Thyroid gland (tissue), 4 donors: Measurements from ENCODE around the gene MYOZ3. TPM values are rescaled to one million over a fixed set of nuclear protein-coding genes. Genes with fewer than 3 reads are reported as not detected.

Source experiments
- DNase-seq, 2 donors: peaks; one replicate each; pipeline ENCODE4 v3.0.0-alpha.2; 2019
- H3K27ac ChIP-seq, 3 donors: fragments of 200-600 bp; sonication (generic); 1 replicate in 2 of 3; 2 replicates in 1 of 3; pipeline ENCODE4 v1.5.1; 2016 to 2019; ENCODE audit warnings: mild to moderate bottlenecking in 1 of 3, moderate library complexity in 1 of 3
- H3K27me3 ChIP-seq: fragments of 200-600 bp; sonication (generic); one replicate; pipeline ENCODE4 v1.5.1; 2019
- H3K36me3 ChIP-seq, 2 donors: fragments of 200-600 bp; sonication (generic); one replicate each; pipeline ENCODE4 v1.5.1; 2016 to 2019
- H3K4me1 ChIP-seq, 2 donors: fragments of 200-600 bp; sonication (generic); one replicate each; pipeline ENCODE4 v1.5.1; 2017 to 2019
- H3K4me3 ChIP-seq, 3 donors: fragments of 200-600 bp; sonication (generic); replicated peaks in 1 of 3; 1 replicate in 2 of 3; 2 replicates in 1 of 3; pipeline ENCODE4 v1.5.1; 2016; ENCODE audit warnings: mild to moderate bottlenecking in 1 of 3
- H3K9me3 ChIP-seq: fragments of 200-600 bp; sonication (generic); one replicate; pipeline ENCODE4 v1.5.1; 2017
- CTCF ChIP-seq, 6 experiments: fragments of 200-600 bp in 3 of 6; fragments of 450-650 bp in 3 of 6; sonication (generic) in 3 of 6; IDR thresholded peaks; one replicate each; pipeline ENCODE4 v1.5.1; 2016 to 2019; ENCODE audit warnings: antibody characterized with exemption in 6 of 6, mild to moderate bottlenecking in 2 of 6, inconsistent platforms in 1 of 6, moderate library complexity in 1 of 6
- POLR2A ChIP-seq, 2 donors: fragments of 450-650 bp; IDR thresholded peaks; one replicate each; pipeline ENCODE4 v1.6.1; 2017; ENCODE audit warnings: antibody characterized with exemption in 2 of 2, mild to moderate bottlenecking in 2 of 2, moderate library complexity in 1 of 2
- WGBS, 2 donors: methylation state at CpG; one replicate each; pipeline ENCODE4 v1.1.5; 2017; 5-methylcytosine and 5-hydroxymethylcytosine counted together
- intact Hi-C: fragments of 100-400 bp; cut with DNase I; formaldehyde crosslinking; loops from one replicate; pipeline ENCODE4 v1.15.1; 2023
- total RNA-seq, 4 donors: library from RNA; depleted of rRNA; stranded (reverse); fragments of >200 nt; gene quantifications; one replicate each; pipeline ENCODE4 v1.2.3, GENCODE V29; 2016

Gene MYOZ3
- total RNA-seq, 4 donors from 2014 or later = 0.11 to 0.29 (median 0.13) TPM; not detected in 1

GRCh38 chr5:150700246-150700593 lies 39.2 kb downstream of the MYOZ3 start:
- DNase-seq = no peak
- Histone ChIP-seq H3K4me1 (peaks cover 14 to 18% of the 10 kb centered on the region in 2 donors), H3K27ac (peak overlapping the region in 2 of 3 donors; percentile 93 to 97), H3K27me3 (no peaks in the 10 kb centered on the region), H3K36me3 (peaks cover 28 to 36% of the 10 kb centered on the region in 2 donors), H3K4me3 (peak overlapping the region; percentile 85 to 98 (median 93)), H3K9me3 (no peaks in the 10 kb centered on the region)
- TF ChIP-seq POLR2A (IDR thresholded peaks at IDR 0.05) (no peak), CTCF (IDR thresholded peaks at IDR 0.05) (no peak)
- WGBS, 2 donors = 2 to 3% methylated on average over 15 of the region's 15 CpGs
- intact Hi-C loops = loop anchor here (5.0 kb wide), 1 partner anchor 82 kb away; no protein-coding TSS in a partner anchor

- TF ChIP-seq POLR2A (IDR thresholded peaks at IDR 0.05) (peak in 1 of 2 donors; percentile 75), CTCF (IDR thresholded peaks at IDR 0.05) (peak; percentile 10 to 60 (median 40))
- DNase-seq = peak; percentile 93 to 95
- Histone ChIP-seq H3K4me1 (peaks cover 14 to 18% of the 10 kb centered on the region in 2 donors), H3K4me3 (peak within 1 kb of the TSS; percentile 85 to 98 (median 93)), H3K27ac (peak within 1 kb of the TSS; percentile 85 to 97 (median 93)), H3K36me3 (peaks cover 23 to 30% of the 10 kb centered on the region in 2 donors), H3K27me3 (no peaks in the 10 kb centered on the region), H3K9me3 (no peaks in the 10 kb centered on the region)
- intact Hi-C loops = loop anchor here (5.0 kb wide), 1 partner anchor 82 kb away; no protein-coding TSS in a partner anchor
- WGBS, 2 donors = 1% methylated on average over 35 to 58 of the region's 59 CpGs
Observed at GRCh38 chr5:150700594-150701377, 39.7 kb downstream of the MYOZ3 start, which contains the start of gene RBM22. Gene RBM22 (minus strand): TSS chr5:150701062. CDS start chr5:150700985, 77 bp downstream.

GRCh38 chr5:150703762-150704161 lies 42.7 kb downstream of the MYOZ3 start:
- Histone ChIP-seq H3K9me3 (no peaks in the 10 kb centered on the region), H3K4me3 (no peak overlapping the region), H3K4me1 (peaks cover 12 to 18% of the 10 kb centered on the region in 2 donors), H3K36me3 (peaks cover 0 to under 1% of the 10 kb centered on the region in 2 donors), H3K27ac (no peak overlapping the region), H3K27me3 (no peaks in the 10 kb centered on the region)
- TF ChIP-seq CTCF (IDR thresholded peaks at IDR 0.05) = no peak
- TF ChIP-seq POLR2A (IDR thresholded peaks at IDR 0.05) = no peak
- WGBS, 2 donors = 84 to 88% methylated on average over 3 of the region's 3 CpGs
- no peak for DNase-seq
- intact Hi-C loops = loop anchor here (5.0 kb wide), 1 partner anchor 79 kb away; no protein-coding TSS in a partner anchor

GRCh38 chr5:150706776-150707390 lies 45.8 kb downstream of the MYOZ3 start:
- no peaks in the 10 kb centered on the region for H3K9me3 ChIP-seq
- no peak overlapping the region for H3K27ac ChIP-seq
- H3K27me3 ChIP-seq = no peaks in the 10 kb centered on the region
- H3K4me1 ChIP-seq = no peaks in the 10 kb centered on the region
- H3K36me3 ChIP-seq = peaks cover 16 to 24% of the 10 kb centered on the region in 2 donors
- 76 to 80% methylated on average over 4 of the region's 4 CpGs for WGBS, 2 donors
- no peak overlapping the region for H3K4me3 ChIP-seq
- DNase-seq = no peak
- intact Hi-C loops = no loop called here
- TF ChIP-seq CTCF (IDR thresholded peaks at IDR 0.05) (no peak), POLR2A (IDR thresholded peaks at IDR 0.05) (no peak)
